Nephron progenitor cell (in vitro differentiated cells): ENCODE data around the gene USP22.

Experiments
- DNase-seq: peaks from one replicate; pipeline ENCODE4 v3.0.0; 2021
- H3K27ac Mint-ChIP-seq: 2 replicates; pipeline ENCODE4 v1.8.0; 2021; ENCODE audit warnings: mild to moderate bottlenecking, moderate library complexity, mixed read lengths
- H3K27me3 Mint-ChIP-seq: 2 replicates; pipeline ENCODE4 v1.8.0; 2021; ENCODE audit warnings: mild to moderate bottlenecking, low read depth, mixed read lengths; ENCODE audit not compliant: poor library complexity
- H3K36me3 Mint-ChIP-seq: 2 replicates; pipeline ENCODE4 v1.8.0; 2021; ENCODE audit warnings: low read depth, mixed read lengths
- H3K4me1 Mint-ChIP-seq: 2 replicates; pipeline ENCODE4 v1.8.0; 2021; ENCODE audit warnings: mixed read lengths
- H3K4me3 Mint-ChIP-seq: 2 replicates; pipeline ENCODE4 v1.8.0; 2021; ENCODE audit warnings: mild to moderate bottlenecking, moderate library complexity, mixed read lengths
- H3K9me3 Mint-ChIP-seq: 2 replicates; pipeline ENCODE4 v1.8.0; 2021; ENCODE audit warnings: mild to moderate bottlenecking, moderate library complexity, mixed read lengths
- TF ChIP-seq, protein P1 (sequence below): fragments of 200-600 bp; sonication (generic); IDR thresholded peaks from 2 replicates; pipeline ENCODE4 v1.5.0; 2021; ENCODE audit warnings: antibody characterized with exemption

Gene USP22

DNA sequence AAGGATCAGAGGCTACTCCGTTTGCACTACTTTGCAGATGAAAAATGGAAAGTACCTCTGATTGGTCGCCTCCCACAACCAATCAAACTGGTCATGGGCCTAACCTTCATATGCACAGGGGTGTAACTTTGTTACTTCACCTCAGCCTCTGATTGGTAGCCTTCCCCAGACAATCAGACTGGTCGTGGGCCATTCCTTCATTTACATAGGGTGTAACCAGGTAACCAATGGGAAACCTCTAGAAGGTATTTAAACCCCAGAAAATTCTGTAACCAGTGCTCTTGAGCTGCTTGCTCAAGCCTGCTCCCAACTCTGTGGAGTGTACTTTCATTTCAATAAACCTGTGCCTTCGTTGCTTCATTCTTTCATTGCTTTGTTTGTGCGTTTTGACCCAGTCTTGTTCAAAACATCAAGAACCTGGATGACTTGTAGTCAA lies 39.2 kb upstream of the USP22 start:
- no peak for DNase-seq
- Mint-ChIP-seq H3K27me3 (no peaks in the 10 kb centered on the region), H3K4me3 (no peak overlapping the region), H3K4me1 (no peaks in the 10 kb centered on the region), H3K27ac (no peak overlapping the region), H3K36me3 (no peaks in the 10 kb centered on the region), H3K9me3 (peaks cover 17% of the 10 kb centered on the region)
- TF ChIP-seq, protein P1, sequence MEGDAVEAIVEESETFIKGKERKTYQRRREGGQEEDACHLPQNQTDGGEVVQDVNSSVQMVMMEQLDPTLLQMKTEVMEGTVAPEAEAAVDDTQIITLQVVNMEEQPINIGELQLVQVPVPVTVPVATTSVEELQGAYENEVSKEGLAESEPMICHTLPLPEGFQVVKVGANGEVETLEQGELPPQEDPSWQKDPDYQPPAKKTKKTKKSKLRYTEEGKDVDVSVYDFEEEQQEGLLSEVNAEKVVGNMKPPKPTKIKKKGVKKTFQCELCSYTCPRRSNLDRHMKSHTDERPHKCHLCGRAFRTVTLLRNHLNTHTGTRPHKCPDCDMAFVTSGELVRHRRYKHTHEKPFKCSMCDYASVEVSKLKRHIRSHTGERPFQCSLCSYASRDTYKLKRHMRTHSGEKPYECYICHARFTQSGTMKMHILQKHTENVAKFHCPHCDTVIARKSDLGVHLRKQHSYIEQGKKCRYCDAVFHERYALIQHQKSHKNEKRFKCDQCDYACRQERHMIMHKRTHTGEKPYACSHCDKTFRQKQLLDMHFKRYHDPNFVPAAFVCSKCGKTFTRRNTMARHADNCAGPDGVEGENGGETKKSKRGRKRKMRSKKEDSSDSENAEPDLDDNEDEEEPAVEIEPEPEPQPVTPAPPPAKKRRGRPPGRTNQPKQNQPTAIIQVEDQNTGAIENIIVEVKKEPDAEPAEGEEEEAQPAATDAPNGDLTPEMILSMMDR, result no peak

DNA sequence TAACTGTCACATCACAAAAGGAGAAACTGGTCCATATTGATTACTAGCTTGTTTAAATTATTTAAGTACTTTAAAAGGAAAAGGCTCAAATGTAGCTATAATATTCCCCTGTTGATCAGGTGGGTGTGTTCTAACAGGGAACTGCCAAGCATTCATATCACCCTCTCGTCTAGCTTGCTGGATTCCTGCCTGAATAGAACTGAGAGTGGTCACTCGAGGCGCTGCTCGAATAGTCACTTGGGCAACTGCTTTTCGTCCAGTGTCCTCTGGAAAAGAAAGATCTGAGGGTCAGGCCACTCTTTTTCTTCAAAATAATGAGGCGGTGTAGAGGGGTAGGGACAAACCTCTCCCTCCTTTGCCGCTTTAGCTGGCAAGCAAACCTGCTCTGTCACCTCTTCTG lies 36.4 kb upstream of the USP22 start:
- Mint-ChIP-seq H3K4me1 (no peaks in the 10 kb centered on the region), H3K9me3 (peaks cover 12% of the 10 kb centered on the region), H3K27ac (no peak overlapping the region), H3K27me3 (no peaks in the 10 kb centered on the region), H3K36me3 (no peaks in the 10 kb centered on the region), H3K4me3 (no peak overlapping the region)
- TF ChIP-seq, protein P1, result no peak
- no peak for DNase-seq

DNA sequence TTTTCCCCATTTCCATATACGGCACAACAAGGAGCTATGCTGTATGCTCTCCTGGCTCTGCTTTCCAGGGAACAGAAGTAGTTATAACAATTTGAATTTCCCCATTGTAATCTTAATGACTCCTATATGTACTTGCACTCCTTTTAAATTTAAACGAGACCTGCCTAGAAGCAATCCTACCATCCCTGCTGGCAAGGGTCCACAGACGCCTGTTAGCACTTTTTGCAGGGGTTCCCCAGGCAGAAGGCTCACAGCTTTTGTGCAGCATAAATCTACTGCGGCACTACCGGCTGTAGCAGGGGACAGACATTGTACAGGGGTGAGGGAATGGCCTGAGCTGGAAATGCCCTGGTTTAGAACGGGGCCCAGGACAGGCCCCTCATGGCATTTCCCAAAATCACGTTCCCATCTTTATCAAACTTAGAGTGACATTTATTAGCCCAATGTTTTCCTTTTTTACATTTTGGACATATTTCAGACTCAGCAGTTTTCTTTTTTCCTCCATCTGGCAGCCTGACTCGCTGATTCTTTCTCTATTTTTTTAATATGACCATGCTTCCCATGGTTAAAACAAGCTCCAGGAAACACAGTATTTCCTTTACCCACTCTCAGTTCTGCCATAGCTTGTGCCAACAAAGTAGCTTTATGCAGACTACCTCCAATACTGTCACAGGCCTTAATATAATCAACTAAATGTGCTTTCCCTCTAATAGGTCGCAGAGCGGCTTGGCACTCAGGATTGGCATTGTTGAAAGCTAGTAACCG lies 35.4 kb upstream of the USP22 start:
- H3K4me1 Mint-ChIP-seq, result no peaks in the 10 kb centered on the region
- TF ChIP-seq, protein P1, result no peak
- H3K36me3 Mint-ChIP-seq, result no peaks in the 10 kb centered on the region
- no peak overlapping the region for H3K27ac Mint-ChIP-seq
- no peak overlapping the region for H3K4me3 Mint-ChIP-seq
- no peaks in the 10 kb centered on the region for H3K27me3 Mint-ChIP-seq
- DNase-seq, result no peak
- H3K9me3 Mint-ChIP-seq, result peaks cover 12% of the 10 kb centered on the region

DNA sequence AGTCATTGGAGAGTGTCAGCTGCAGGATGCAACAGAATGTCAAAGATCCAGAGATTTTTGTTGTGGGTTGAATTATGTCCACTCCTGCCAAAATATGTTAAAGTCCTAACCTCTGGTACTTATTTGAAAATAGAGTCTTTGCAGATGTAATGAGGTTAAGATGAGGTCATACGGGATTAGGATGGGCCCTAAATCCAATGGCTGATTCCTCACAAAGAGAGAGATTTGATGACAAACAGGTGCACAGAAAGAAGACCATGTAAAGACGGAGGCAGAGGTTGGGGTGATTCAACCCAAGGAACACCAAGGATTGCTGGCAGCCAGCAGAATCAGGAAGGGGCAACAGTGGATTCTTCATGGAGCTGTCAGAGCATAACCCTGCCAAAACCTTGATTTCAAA lies 34.5 kb upstream of the USP22 start:
- peaks cover 9% of the 10 kb centered on the region for H3K9me3 Mint-ChIP-seq
- no peak for DNase-seq
- TF ChIP-seq, protein P1, result no peak
- H3K4me3 Mint-ChIP-seq, result no peak overlapping the region
- no peak overlapping the region for H3K27ac Mint-ChIP-seq
- no peaks in the 10 kb centered on the region for H3K27me3 Mint-ChIP-seq
- peaks cover 6% of the 10 kb centered on the region for H3K4me1 Mint-ChIP-seq
- H3K36me3 Mint-ChIP-seq, result no peaks in the 10 kb centered on the region

DNA sequence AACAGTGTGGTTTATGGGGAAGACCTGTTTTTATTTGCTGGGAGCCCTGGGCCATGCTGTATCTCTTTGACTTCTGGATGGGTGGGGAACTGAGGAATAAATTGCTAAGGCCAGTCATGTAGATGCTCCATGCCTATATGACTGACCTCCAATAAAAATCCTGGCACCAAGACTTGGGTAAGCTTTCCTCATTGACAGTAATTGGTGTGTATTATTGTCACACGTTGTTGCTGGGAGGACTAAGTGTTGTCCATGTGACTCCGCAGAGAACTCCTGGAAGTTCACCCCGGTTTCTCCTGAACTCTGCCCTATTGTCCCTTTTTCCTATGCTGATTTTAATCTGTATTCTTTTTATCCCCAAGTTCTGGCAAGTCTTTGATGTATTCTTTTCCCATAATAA lies 33.4 kb upstream of the USP22 start:
- no peak for DNase-seq
- Mint-ChIP-seq H3K4me3 (no peak overlapping the region), H3K27me3 (no peaks in the 10 kb centered on the region), H3K9me3 (peaks cover 4% of the 10 kb centered on the region), H3K4me1 (peaks cover 6% of the 10 kb centered on the region), H3K27ac (no peak overlapping the region), H3K36me3 (no peaks in the 10 kb centered on the region)
- TF ChIP-seq, protein P1, result no peak

DNA sequence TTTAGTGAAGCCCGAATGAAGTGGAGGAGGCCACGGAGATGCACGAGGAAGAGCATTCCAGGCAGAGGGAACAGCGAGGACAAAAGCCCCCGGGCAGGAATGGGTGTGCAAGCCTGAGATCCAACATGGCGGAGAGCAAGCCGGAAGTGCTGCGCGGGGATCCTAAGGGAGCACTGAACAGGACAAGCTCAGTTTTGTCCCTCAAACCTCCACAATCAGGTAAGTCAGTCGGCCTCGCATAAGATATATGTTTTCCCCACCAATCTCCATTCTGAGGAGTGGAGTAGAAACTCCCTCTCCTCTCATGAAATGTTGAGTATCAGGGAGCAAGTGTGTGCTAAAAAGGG lies 32.9 kb upstream of the USP22 start:
- H3K27ac Mint-ChIP-seq, result no peak overlapping the region
- H3K27me3 Mint-ChIP-seq, result no peaks in the 10 kb centered on the region
- TF ChIP-seq, protein P1, result no peak
- DNase-seq, result no peak
- H3K9me3 Mint-ChIP-seq, result peaks cover 3% of the 10 kb centered on the region
- no peaks in the 10 kb centered on the region for H3K36me3 Mint-ChIP-seq
- H3K4me3 Mint-ChIP-seq, result no peak overlapping the region
- H3K4me1 Mint-ChIP-seq, result peaks cover 6% of the 10 kb centered on the region
